HepG2 (cell line): ENCODE data around the gene FALEC. TPM values are rescaled to one million over a fixed set of nuclear protein-coding genes. Genes with fewer than 3 reads are reported as not detected.

Experiments used
- AGO2 ChIP-seq: fragments of 200-400 bp; formaldehyde crosslinking; optimal IDR thresholded peaks from 2 replicates; pipeline ENCODE3; 2017; ENCODE audit warnings: mild to moderate bottlenecking, low read depth, low read length, moderate library complexity
- DR1 ChIP-seq: sonication (generic); formaldehyde crosslinking; IDR thresholded peaks from 2 replicates; pipeline ENCODE4 v1.8.0; 2021; ENCODE audit warnings: mild to moderate bottlenecking, missing genetic modification reagents, inconsistent platforms
- FOXJ3 ChIP-seq: sonication (generic); formaldehyde crosslinking; IDR thresholded peaks from 2 replicates; pipeline ENCODE4 v1.4.0; 2020; ENCODE audit warnings: missing genetic modification reagents, mild to moderate bottlenecking, borderline replicate concordance
- HNRNPL ChIP-seq: fragments of 200-400 bp; formaldehyde crosslinking; IDR thresholded peaks from 2 replicates; pipeline ENCODE4 v1.6.1; 2017; ENCODE audit warnings: mild to moderate bottlenecking, low read depth, low read length
- HNRNPLL ChIP-seq: fragments of 200-400 bp; formaldehyde crosslinking; IDR thresholded peaks from 2 replicates; pipeline ENCODE4 v1.6.1; 2017; ENCODE audit warnings: mild to moderate bottlenecking, low read depth, low read length; ENCODE audit not compliant: poor library complexity, severe bottlenecking
- MIER2 ChIP-seq: IDR thresholded peaks from 2 replicates; pipeline ENCODE4 v1.6.1; 2016; ENCODE audit warnings: missing biosample characterization, missing genetic modification reagents
- NCOA5 ChIP-seq: sonication (generic); formaldehyde crosslinking; IDR thresholded peaks from 2 replicates; pipeline ENCODE4 v1.4.0; 2020; ENCODE audit warnings: missing genetic modification reagents
- NFATC3 ChIP-seq: sonication (generic); formaldehyde crosslinking; IDR thresholded peaks from 2 replicates; pipeline ENCODE4 v1.5.1; 2020; ENCODE audit warnings: mild to moderate bottlenecking, missing genetic modification reagents
- PATZ1 ChIP-seq: sonication (generic); formaldehyde crosslinking; IDR thresholded peaks from 2 replicates; pipeline ENCODE4 v1.4.0; 2020; ENCODE audit warnings: missing genetic modification reagents
- PCBP1 ChIP-seq: fragments of 200-400 bp; formaldehyde crosslinking; IDR thresholded peaks from 2 replicates; pipeline ENCODE4 v1.6.1; 2017; ENCODE audit warnings: mild to moderate bottlenecking, low read depth, low read length, borderline replicate concordance
- PHF21A ChIP-seq: sonication (generic); formaldehyde crosslinking; IDR thresholded peaks from 2 replicates; pipeline ENCODE4 v1.5.0; 2020; ENCODE audit warnings: mild to moderate bottlenecking, missing genetic modification reagents
- RBFOX2 ChIP-seq: fragments of 200-400 bp; formaldehyde crosslinking; IDR thresholded peaks from 2 replicates; pipeline ENCODE4 v1.6.1; 2017; ENCODE audit warnings: low read depth, mild to moderate bottlenecking, low read length
- STAG1 ChIP-seq: sonication (generic); formaldehyde crosslinking; IDR thresholded peaks from 2 replicates; pipeline ENCODE4 v1.4.0; 2020; ENCODE audit warnings: missing genetic modification reagents
- ZBTB3 ChIP-seq: sonication (generic); formaldehyde crosslinking; IDR thresholded peaks from 2 replicates; pipeline ENCODE4 v1.4.0; 2020; ENCODE audit warnings: low read depth, mild to moderate bottlenecking, moderate library complexity, missing genetic modification reagents, borderline replicate concordance
- ZFP1 ChIP-seq: IDR thresholded peaks from 2 replicates; pipeline ENCODE4 v1.6.1; 2016
- ZFP82 ChIP-seq: sonication (generic); formaldehyde crosslinking; IDR thresholded peaks from 2 replicates; pipeline ENCODE4 v1.5.1; 2020; ENCODE audit warnings: mild to moderate bottlenecking, missing genetic modification reagents, borderline replicate concordance
- ZHX1 ChIP-seq: sonication (generic); formaldehyde crosslinking; IDR thresholded peaks from 2 replicates; pipeline ENCODE4 v1.8.1; 2022; ENCODE audit warnings: low read depth, mild to moderate bottlenecking, missing genetic modification reagents
- ZNF33B ChIP-seq: sonication (generic); formaldehyde crosslinking; IDR thresholded peaks from 2 replicates; pipeline ENCODE4 v1.5.1; 2020; ENCODE audit warnings: mild to moderate bottlenecking, missing genetic modification reagents
- ZNF501 ChIP-seq: sonication (generic); formaldehyde crosslinking; IDR thresholded peaks from 2 replicates; pipeline ENCODE4 v1.5.1; 2020; ENCODE audit warnings: mild to moderate bottlenecking, moderate library complexity, missing genetic modification reagents
- ZNF549 ChIP-seq: sonication (generic); formaldehyde crosslinking; IDR thresholded peaks from 2 replicates; pipeline ENCODE4 v1.5.0; 2020; ENCODE audit warnings: missing genetic modification reagents
- ZNF644 ChIP-seq: IDR thresholded peaks from 2 replicates; pipeline ENCODE4 v1.6.1; 2016; ENCODE audit warnings: low read depth
- ZNF670 ChIP-seq: sonication (generic); formaldehyde crosslinking; IDR thresholded peaks from 2 replicates; pipeline ENCODE4 v1.8.0; 2022; ENCODE audit warnings: mild to moderate bottlenecking, missing genetic modification reagents, borderline replicate concordance
- ZNF691 ChIP-seq: sonication (generic); formaldehyde crosslinking; IDR thresholded peaks from 2 replicates; pipeline ENCODE4 v1.4.0; 2020; ENCODE audit warnings: missing genetic modification reagents, low read depth, mild to moderate bottlenecking, borderline replicate concordance
- ZNF724P ChIP-seq: sonication (generic); formaldehyde crosslinking; IDR thresholded peaks from 2 replicates; pipeline ENCODE4 v1.8.0; 2022; ENCODE audit warnings: missing genetic modification reagents, borderline replicate concordance
- ZNF766 ChIP-seq: sonication (generic); formaldehyde crosslinking; IDR thresholded peaks from 2 replicates; pipeline ENCODE4 v1.5.0; 2020; ENCODE audit warnings: missing genetic modification reagents, borderline replicate concordance
- ZNF841 ChIP-seq: sonication (generic); formaldehyde crosslinking; IDR thresholded peaks from 2 replicates; pipeline ENCODE4 v1.8.1; 2023; ENCODE audit warnings: missing genetic modification reagents, borderline replicate concordance
- ZSCAN29 ChIP-seq: sonication (generic); formaldehyde crosslinking; conservative IDR thresholded peaks from 2 replicates; pipeline ENCODE4 v1.4.0; 2020; ENCODE audit warnings: mild to moderate bottlenecking, missing genetic modification reagents
- polyA plus RNA-seq, 8 experiments: library from polyadenylated mRNA; depleted of rRNA in 3 of 8; stranded (reverse) in 7 of 8; unstranded in 1 of 8; fragments of >200 nt; fragmentation: Illumina TruSeq in 4 of 8; extraction: Trizol in 4 of 8; gene quantifications; 2 replicates each; pipeline versions ENCODE4 v1.2.1 to v1.2.3, GENCODE V29; 2011 to 2016; ENCODE audit warnings: low read depth in 4 of 8, missing spikeins in 1 of 8, mixed read lengths in 1 of 8; ENCODE audit not compliant: insufficient read depth in 1 of 8
- total RNA-seq, 5 experiments: library from RNA; depleted of rRNA; stranded (reverse); fragments of >200 nt; fragmentation: Illumina TruSeq; extraction: Trizol; gene quantifications; 2 replicates each; pipeline ENCODE4 v1.2.3, GENCODE V29; 2016; ENCODE audit warnings: low read depth in 1 of 5

The FALEC gene
- total and polyA plus RNA-seq, 2 of the 13 experiments (the other 11 are each of a cell fraction or from before 2014, with no cell fraction given): 0.33 to 0.71 TPM

- TF ChIP-seq STAG1 (CRISPR knock-in tag) (no peak), RBFOX2 (peak; percentile 87), DR1 (CRISPR knock-in tag) (peak; percentile 49; the same call in 1 of the 2 replicates), ZNF724P (CRISPR knock-in tag) (no peak), ZNF644 (no peak), HNRNPL (peak; percentile 63; the same call in 1 of the 2 replicates), ZBTB3 (CRISPR knock-in tag) (no peak), ZNF841 (CRISPR knock-in tag) (no peak), ZFP82 (CRISPR knock-in tag) (no peak), ZSCAN29 (CRISPR knock-in tag) (no peak), ZNF691 (CRISPR knock-in tag) (peak; percentile 24; the same call in 1 of the 2 replicates), ZNF33B (no peak), MIER2 (CRISPR knock-in tag) (no peak), ZNF549 (CRISPR knock-in tag) (no peak), HNRNPLL (peak; percentile 76), NFATC3 (CRISPR knock-in tag) (no peak), PHF21A (CRISPR knock-in tag) (no peak), ZNF501 (CRISPR knock-in tag) (peak; percentile 84), PATZ1 (CRISPR knock-in tag) (peak; percentile 80), ZNF670 (CRISPR knock-in tag) (no peak), FOXJ3 (CRISPR knock-in tag) (no peak), AGO2 (peak; percentile 96), PCBP1 (no peak), NCOA5 (CRISPR knock-in tag) (no peak), ZNF766 (CRISPR knock-in tag) (no peak; the same call in 1 of the 2 replicates), ZHX1 (CRISPR knock-in tag) (no peak), ZFP1 (CRISPR knock-in tag) (no peak)
Observed at GRCh38 chr1:150561254-150561973, 45.9 kb downstream of the FALEC start (continued).
